Measurements from ENCODE around the gene PTPRD. TPM values are rescaled to one million over a fixed set of nuclear protein-coding genes. Genes with fewer than 3 reads are reported as not detected.

The PTPRD gene
- total RNA-seq, 4 donors from 2014 or later, result 0.72 to 8.0 (median 3.0) TPM

DNA sequence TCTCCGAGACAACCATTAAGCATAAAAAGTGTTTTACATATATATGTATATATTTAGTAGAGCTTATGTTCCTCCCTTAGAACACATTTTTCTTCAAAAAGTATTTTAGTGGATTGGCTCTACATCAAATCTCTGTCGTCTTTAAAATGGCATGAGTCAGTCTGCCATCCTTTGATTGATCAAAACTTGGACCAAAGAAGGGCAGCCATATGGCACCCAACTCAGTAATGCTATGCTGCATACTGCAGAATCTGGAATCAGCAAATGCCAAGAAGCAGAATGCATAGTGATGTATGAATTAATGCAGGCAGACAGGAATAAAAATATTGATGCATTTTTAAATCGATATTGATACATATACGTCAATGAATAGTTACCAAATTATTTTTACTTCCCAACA lies 1074.4 kb downstream of the PTPRD start:
- no peak overlapping the region for H3K4me3 ChIP-seq (ENCODE audit: low read depth, poor library complexity, severe bottlenecking)
- no peak for TF ChIP-seq POLR2A (IDR thresholded peaks at IDR 0.05)
- TF ChIP-seq, protein P1, sequence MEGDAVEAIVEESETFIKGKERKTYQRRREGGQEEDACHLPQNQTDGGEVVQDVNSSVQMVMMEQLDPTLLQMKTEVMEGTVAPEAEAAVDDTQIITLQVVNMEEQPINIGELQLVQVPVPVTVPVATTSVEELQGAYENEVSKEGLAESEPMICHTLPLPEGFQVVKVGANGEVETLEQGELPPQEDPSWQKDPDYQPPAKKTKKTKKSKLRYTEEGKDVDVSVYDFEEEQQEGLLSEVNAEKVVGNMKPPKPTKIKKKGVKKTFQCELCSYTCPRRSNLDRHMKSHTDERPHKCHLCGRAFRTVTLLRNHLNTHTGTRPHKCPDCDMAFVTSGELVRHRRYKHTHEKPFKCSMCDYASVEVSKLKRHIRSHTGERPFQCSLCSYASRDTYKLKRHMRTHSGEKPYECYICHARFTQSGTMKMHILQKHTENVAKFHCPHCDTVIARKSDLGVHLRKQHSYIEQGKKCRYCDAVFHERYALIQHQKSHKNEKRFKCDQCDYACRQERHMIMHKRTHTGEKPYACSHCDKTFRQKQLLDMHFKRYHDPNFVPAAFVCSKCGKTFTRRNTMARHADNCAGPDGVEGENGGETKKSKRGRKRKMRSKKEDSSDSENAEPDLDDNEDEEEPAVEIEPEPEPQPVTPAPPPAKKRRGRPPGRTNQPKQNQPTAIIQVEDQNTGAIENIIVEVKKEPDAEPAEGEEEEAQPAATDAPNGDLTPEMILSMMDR (IDR thresholded peaks at IDR 0.05), result no peak
- no peak for DNase-seq (ENCODE audit: low spot score in 2 of 2)
- intact Hi-C loops (cut with DNase I; ENCODE audit: low total_unique reads), result no loop called here
- 65 to 72% methylated on average over 4 of the region's 4 CpGs for WGBS, 2 donors

- TF ChIP-seq, protein P1 (IDR thresholded peaks at IDR 0.05), result no peak
- no peak for TF ChIP-seq POLR2A (IDR thresholded peaks at IDR 0.05)
- WGBS, 2 donors, result 69 to 70% methylated on average over 9 of the region's 9 CpGs
- intact Hi-C loops (cut with DNase I; ENCODE audit: low total_unique reads), result no loop called here
- DNase-seq (ENCODE audit: low spot score in 2 of 2), result no peak
- H3K4me3 ChIP-seq (ENCODE audit: low read depth, poor library complexity, severe bottlenecking), result no peak overlapping the region
Measured at GRCh38 chr9:9536523-9536922, 1076.3 kb downstream of the PTPRD start.

GRCh38 chr9:9523476-9524139 lies 1089.2 kb downstream of the PTPRD start:
- intact Hi-C loops (cut with DNase I; ENCODE audit: low total_unique reads), result no loop called here
- no peak overlapping the region for H3K4me3 ChIP-seq (ENCODE audit: low read depth, poor library complexity, severe bottlenecking)
- TF ChIP-seq, protein P1 (IDR thresholded peaks at IDR 0.05), result no peak
- TF ChIP-seq POLR2A (IDR thresholded peaks at IDR 0.05), result no peak
- WGBS, 2 donors, result 77 to 86% methylated on average over 8 of the region's 8 CpGs
- peak in 1 of 2 donors; percentile 72 for DNase-seq (ENCODE audit: low spot score in 2 of 2)

DNA sequence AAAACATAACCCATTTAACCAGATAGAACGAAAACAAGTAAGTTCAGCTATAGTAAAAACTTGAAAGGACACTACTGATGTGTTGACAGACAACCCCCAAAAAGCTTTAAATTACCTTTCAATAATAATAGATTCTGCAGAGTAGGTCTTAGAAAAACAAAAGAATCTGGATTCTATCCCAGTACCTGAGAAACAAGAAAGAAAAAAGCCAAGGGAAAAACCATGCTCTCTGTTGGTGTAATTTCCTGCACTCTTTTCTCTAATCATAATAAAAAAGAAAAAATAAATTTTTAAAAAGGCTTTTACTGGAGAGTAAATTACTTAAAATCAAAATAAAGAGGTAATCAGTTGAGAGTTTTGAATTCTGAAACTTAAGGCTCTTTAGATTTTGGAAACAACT lies 1090.4 kb downstream of the PTPRD start:
- DNase-seq (ENCODE audit: low spot score in 2 of 2), result no peak
- TF ChIP-seq, protein P1 (IDR thresholded peaks at IDR 0.05), result no peak
- TF ChIP-seq POLR2A (IDR thresholded peaks at IDR 0.05), result no peak
- H3K4me3 ChIP-seq (ENCODE audit: low read depth, poor library complexity, severe bottlenecking), result no peak overlapping the region
- intact Hi-C loops (cut with DNase I; ENCODE audit: low total_unique reads), result no loop called here
- 44 to 52% methylated on average over 1 of the region's 1 CpG for WGBS, 2 donors

DNA sequence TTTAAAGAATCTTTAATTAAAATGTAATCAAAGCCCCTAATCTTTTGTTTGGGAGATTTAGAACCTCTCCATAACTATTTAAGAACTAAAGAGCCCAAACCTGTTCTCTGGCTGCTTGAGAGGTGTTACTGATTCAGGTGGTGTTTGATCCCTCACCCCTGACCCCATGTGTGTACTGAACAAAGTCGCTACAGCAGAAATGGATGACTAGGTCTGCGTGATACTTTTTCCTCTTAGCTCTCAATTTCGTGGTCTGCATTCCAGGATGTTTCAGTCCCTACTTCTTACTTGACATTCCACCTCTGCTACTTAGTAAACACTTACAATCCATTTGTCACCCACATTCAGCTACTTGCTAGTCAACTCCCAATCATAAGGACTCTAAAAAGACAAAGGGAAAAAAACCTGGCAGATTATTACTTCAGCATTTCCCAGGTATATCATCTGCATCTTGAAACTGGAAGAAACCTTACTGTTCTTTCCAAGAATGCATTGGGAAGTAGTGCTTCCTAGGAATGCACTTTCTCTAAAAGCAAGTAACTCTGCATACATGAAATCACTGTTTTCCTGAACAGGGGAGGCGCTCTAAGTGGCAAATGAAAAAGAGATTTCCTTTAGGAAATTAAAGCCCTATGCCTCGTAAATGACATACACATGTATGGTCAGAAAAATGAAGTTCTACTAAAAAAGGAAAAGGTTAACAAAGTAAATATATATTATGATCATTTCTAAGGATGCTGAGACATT lies 1091.6 kb downstream of the PTPRD start:
- no peak for TF ChIP-seq POLR2A (IDR thresholded peaks at IDR 0.05)
- DNase-seq (ENCODE audit: low spot score in 2 of 2), result no peak
- 40 to 43% methylated on average over 5 of the region's 5 CpGs for WGBS, 2 donors
- H3K4me3 ChIP-seq (ENCODE audit: low read depth, poor library complexity, severe bottlenecking), result no peak overlapping the region
- intact Hi-C loops (cut with DNase I; ENCODE audit: low total_unique reads), result no loop called here

GRCh38 chr9:9504869-9505268 lies 1107.9 kb downstream of the PTPRD start:
- no peak for DNase-seq (ENCODE audit: low spot score in 2 of 2)
- no peak for TF ChIP-seq POLR2A (IDR thresholded peaks at IDR 0.05)
- TF ChIP-seq, protein P1 (IDR thresholded peaks at IDR 0.05), result no peak
- WGBS, 2 donors, result 85 to 93% methylated on average over 1 of the region's 1 CpG
- intact Hi-C loops (cut with DNase I; ENCODE audit: low total_unique reads), result no loop called here
- H3K4me3 ChIP-seq (ENCODE audit: low read depth, poor library complexity, severe bottlenecking), result no peak overlapping the region
